GM12873 (cell line): ENCODE results near the gene IPCEF1.

Experiments used
- TF ChIP-seq, protein P1 (sequence below): IDR thresholded peaks from 2 replicates; pipeline ENCODE4 v1.5.1; 2012; ENCODE audit warnings: low read depth, mild to moderate bottlenecking, moderate library complexity, low read length, control low read depth; ENCODE audit not compliant: insufficient read depth; ENCODE audit errors: missing control alignments

IPCEF1 gene

DNA sequence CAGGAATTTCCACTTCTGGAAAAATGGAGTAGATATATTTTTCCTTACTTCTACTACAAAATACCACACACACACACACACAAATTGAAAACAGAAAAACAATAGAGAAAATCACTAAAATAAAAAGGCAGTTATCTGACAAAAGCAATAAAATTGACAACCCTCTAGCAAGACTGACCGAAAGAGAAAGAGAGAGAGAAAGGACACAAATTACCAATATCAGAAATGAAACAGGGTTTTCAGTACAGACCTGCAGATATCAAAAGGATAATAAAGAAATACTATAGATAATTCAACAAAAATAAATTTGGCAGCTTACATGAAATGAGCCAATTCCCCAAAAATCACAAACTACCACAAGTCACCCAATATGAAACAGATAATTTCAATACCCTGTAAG, 212.8 kb downstream of the IPCEF1 start:
- TF ChIP-seq, protein P1, sequence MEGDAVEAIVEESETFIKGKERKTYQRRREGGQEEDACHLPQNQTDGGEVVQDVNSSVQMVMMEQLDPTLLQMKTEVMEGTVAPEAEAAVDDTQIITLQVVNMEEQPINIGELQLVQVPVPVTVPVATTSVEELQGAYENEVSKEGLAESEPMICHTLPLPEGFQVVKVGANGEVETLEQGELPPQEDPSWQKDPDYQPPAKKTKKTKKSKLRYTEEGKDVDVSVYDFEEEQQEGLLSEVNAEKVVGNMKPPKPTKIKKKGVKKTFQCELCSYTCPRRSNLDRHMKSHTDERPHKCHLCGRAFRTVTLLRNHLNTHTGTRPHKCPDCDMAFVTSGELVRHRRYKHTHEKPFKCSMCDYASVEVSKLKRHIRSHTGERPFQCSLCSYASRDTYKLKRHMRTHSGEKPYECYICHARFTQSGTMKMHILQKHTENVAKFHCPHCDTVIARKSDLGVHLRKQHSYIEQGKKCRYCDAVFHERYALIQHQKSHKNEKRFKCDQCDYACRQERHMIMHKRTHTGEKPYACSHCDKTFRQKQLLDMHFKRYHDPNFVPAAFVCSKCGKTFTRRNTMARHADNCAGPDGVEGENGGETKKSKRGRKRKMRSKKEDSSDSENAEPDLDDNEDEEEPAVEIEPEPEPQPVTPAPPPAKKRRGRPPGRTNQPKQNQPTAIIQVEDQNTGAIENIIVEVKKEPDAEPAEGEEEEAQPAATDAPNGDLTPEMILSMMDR: no peak

DNA sequence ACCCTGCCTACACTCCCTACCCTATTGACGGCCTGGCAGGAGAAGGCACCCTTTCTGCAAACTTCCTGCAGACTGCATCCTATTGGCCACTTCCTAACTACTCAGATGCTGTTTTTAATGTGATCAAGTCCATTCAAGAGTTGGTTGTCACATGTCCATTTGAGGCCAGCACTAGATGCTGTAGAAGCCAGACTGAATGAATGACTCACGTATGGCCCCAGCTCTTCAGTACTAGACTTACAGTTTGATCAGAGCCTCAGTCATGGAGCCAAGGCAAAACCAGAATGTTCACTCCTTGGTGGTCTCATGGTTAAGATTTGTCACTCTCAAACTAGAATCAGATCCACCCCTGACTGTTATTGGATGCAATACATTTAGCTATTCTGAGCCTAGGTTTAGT, 215.9 kb downstream of the IPCEF1 start:
- TF ChIP-seq, protein P1: no peak

DNA sequence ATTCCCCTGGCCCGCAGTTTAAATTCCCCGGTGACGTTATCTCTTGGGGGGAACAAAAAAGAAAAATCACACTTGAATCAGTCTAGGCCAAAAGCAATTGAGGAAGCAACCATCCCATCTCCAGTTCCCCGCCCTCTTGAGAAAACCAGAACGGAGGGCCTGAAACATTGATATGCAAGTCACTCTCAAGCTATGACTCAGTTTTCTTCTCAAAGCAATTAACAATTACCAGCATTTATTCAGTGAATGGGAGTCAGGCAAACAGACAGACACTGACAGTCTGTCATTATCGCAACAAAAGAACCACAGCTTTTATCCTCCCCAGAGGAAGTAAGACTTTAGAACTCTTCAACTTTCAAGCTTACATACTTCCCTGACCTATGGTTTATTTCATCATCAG, 216.7 kb downstream of the IPCEF1 start:
- TF ChIP-seq, protein P1: no peak

DNA sequence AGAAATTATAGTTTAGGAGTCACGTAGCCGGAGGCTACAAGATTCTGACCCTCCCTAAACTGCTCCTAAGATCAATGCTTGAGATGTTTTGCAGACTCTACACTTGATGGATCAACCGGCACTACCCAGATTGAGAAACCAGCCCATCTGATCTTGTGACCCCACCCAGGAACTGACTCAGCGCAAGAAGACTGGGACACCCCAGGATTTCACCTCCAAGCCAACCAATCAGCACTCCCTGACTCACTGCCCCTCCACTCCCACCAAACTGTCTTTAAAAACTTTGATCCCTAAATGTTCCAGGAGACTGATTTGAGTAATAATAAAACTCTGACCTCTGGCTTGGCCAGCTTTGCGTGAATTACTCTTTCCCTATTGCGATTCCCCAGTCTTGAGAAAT, 217.8 kb downstream of the IPCEF1 start:
- TF ChIP-seq, protein P1: no peak

DNA sequence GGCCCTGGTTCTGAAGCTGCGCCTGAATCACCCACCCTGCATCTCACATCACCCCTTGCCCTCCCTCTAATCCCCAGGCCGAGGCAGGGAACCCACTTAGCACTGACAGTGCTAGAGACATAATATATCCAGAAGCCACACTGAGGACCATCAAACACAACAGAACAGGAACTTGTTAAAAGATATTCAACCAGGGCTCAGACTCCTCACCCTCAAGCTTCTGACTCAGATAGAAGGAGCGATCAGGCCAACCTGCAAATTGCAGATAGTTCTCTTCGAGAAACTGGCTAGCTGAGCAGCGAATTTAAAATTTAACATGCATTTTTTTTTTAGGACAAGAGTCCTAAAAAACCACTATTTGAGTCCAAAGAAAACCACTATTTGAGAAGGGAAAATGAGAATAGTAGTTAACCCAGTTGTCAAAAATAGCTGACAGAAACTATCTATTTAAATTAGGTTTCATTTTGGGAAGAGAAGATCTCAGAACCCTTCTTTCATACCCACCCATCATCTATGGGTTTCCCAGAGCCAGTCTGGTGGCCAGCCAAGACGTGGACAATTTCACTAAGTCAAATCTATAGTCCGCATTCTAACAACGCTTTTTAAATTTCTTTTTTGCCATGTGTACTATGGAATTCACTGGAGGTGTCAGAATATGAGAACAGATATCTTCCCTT, 222.0 kb downstream of the IPCEF1 start:
- TF ChIP-seq, protein P1: no peak

DNA sequence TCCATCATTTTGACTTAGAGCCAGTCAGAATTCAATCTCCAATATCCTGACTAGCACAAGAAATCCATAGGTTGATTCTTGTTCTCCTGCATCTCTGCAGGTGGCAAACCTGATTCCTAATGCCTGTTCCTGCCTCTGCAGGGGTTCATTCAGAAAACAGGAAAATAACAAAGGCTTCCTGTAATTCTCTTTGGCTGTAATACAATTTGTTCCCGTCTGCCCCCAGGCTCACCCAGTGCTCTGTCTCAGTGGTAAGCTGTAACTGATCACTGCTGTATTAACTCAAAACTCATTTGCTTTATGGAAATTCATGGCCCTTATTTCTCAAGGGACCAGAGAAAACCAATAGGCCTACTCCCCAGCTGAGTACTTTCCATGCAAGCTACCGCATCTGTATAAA, 228.9 kb downstream of the IPCEF1 start:
- TF ChIP-seq, protein P1: no peak

DNA sequence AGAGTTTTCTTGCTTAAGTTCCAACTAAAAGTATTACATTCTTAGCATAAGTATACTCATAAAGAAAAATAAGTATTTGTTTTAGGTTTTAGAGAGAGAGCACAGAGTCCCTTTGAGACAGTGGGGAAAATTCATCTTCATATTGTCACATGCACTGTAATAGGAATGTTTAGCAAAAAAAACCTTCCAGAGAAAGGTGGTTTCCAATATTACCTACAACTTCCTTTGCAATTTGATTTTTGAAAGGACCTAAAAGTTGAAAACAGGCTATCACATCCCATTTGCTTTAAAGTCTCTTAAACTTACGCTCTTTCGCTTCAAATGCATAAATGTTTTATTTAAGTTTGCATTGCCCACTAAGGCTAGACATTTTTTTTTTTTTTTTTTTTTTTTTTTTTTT, 231.2 kb downstream of the IPCEF1 start:
- TF ChIP-seq, protein P1: no peak
